ENCODE results near the gene LASP1.
"Not testable (repeated sequence)": the region's sequence is repeated elsewhere in the genome, so short reads cannot be mapped to it uniquely, and the experiment has no call there.

The LASP1 gene

GRCh38 chr17:38911081-38911730 is 41.3 kb downstream of the LASP1 start:
- peak; percentile 45 for DNase-seq

- DNase-seq, result peak; percentile 22
These were observed 41.8 kb downstream of the LASP1 start for GRCh38 chr17:38911731-38912081.

DNA sequence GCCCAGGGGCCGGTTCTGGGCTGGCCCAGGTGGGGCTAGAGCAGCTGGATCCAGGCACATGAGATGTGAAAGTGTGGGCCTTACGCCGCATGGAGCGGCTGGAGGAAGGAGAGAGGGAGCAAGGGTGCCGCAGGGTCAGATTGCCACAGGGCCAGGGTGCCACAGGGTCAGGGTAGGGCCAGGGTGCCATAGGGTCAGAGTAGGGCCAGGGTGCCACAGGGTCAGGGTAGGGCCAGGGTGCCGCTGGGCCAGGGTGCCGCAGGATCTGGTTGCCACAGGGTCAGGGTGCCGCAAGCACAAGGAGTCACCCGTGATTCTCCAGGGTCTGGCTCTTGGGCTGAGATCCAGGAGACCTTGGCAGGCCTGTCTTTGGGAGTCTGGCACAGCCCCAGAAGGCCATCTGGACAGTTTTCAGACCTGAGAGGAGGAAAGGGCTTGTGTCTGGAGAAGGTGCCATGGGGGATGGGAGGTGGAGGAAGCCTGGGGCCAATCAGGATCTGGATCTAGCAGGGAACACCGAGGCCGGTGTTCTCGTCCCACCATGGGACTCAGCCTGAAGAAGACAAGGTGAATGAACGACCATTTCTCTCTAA is 42.5 kb downstream of the LASP1 start:
- DNase-seq, result peak; percentile 41

DNA sequence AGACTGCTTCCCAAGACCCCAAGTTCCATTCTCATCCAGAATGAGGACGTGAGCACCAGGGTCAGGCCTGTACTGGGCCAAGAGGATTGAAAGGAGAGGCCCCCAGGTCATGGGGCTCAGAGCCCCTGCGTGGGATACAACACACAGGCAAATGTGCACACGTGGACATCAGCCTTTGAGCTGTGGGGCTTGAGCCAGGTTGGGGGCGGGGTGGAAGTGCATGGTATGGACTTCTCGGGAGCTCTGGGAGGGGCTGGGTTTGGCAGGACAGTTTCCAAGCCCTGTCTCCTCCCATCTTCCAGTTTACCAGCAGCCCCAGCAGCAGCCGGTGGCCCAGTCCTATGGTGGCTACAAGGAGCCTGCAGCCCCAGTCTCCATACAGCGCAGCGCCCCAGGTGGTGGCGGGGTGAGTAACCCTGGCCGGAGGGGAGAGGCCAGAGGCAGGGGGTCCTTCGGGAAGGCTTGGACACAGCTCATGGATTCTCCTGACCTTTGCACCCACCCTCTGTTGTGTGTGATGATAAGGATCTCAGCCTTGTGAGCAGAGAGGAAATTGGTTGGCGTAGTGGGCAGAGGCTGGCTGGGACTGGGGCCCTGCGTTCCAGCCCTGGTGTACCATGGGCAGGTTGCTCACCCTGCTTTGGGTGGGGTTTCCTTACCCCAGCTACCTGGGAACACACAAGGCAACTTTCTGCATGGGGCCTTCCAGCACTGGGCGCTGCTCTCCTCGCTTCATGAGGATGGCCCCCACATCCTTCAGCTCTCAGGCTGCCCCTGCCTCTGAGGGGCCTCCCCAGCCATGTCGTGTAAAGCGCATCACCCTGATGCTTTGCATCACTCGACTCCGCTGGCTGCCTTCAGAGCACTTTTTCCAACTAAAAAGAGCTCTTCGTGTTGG is 45.1 kb downstream of the LASP1 start:
- peak; percentile 76 for DNase-seq

- peak; percentile 54 for DNase-seq
These were observed 45.8 kb downstream of the LASP1 start for GRCh38 chr17:38915639-38915995.

DNA sequence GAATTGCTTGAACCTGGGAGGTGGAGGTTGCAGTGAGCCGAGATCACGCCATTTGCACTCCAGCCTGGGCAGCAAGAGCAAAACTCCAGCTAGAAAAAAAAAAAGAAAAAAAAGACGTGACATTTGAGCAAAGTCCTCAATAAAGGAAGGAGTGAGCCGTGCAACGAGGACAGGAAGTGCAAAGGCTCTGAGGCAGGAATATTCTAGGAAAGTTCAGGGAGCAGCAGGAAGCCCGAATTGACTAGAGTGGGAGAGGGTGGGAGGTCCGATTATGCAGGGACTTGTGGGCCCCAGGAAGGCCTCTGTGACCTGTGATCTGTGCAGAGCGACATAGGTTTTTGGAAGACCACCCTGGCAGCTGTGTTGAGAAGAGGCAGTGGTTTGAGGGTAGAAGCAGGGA is 46.9 kb downstream of the LASP1 start:
- peak; percentile 45 for DNase-seq

DNA sequence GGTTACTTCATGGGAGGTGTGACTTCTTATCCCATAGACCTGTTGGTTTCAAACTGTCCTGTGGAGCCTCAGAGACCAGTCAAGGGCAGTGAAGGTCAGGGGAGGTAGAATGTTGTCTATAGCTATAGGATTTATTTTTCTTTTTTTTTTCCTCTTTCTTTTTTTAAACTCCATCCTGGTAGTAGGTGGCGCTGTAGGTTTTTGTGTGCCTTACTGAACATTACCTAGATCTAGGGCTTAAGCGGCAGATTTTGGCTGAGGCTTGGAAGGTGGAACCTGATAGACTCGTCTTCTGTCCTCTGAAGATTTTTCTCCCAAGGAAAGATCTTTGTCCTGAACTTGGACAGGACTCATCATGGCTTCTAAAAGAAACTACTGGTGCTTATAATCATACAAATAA is 47.4 kb downstream of the LASP1 start:
- DNase-seq, result peak; percentile 32

DNA sequence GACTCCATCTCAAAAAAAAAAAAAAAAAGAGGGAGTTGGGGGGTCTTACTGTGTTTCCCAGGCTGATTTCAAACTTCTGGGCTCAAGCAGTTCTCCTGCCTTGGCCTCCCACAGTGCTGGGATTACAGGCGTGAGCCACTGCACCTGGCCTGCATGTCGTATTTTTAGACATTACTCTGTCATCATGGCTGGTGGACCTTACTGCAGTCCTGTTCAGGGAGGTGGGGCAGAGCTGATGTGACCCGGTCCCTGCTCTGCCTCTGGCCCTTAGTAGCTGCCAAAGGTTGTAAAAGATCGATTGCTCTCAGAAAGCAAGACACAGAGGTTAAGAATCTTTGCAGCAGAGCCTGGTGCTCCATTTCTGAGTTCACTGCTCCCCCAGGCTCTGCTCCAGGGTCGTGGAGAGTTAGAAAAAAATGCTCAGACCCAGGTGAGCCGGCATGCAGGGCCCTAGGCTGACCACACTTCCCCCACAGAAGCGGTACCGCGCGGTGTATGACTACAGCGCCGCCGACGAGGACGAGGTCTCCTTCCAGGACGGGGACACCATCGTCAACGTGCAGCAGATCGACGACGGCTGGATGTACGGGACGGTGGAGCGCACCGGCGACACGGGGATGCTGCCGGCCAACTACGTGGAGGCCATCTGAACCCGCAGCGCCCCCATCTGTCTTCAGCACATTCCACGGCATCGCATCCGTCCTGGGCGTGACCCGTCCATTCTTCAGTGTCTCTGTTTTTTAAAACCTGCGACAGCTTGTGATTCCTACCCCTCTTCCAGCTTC is 48.5 kb downstream of the LASP1 start:
- peak; percentile 61 for DNase-seq

- no peak for DNase-seq
These were observed 49.1 kb downstream of the LASP1 start for GRCh38 chr17:38918916-38919315.

GRCh38 chr17:38919316-38920078 is 49.6 kb downstream of the LASP1 start:
- DNase-seq, result peak; percentile 42

DNA sequence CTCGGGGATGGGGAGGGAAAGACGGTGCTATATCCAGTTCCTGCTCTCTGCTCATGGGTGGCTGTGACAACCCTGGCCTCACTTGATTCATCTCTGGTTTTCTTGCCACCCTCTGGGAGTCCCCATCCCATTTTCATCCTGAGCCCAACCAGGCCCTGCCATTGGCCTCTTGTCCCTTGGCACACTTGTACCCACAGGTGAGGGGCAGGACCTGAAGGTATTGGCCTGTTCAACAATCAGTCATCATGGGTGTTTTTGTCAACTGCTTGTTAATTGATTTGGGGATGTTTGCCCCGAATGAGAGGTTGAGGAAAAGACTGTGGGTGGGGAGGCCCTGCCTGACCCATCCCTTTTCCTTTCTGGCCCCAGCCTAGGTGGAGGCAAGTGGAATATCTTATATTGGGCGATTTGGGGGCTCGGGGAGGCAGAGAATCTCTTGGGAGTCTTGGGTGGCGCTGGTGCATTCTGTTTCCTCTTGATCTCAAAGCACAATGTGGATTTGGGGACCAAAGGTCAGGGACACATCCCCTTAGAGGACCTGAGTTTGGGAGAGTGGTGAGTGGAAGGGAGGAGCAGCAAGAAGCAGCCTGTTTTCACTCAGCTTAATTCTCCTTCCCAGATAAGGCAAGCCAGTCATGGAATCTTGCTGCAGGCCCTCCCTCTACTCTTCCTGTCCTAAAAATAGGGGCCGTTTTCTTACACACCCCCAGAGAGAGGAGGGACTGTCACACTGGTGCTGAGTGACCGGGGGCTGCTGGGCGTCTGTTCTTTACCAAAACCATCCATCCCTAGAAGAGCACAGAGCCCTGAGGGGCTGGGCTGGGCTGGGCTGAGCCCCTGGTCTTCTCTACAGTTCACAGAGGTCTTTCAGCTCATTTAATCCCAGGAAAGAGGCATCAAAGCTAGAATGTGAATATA is 50.8 kb downstream of the LASP1 start:
- peak; percentile 49 for DNase-seq

DNA sequence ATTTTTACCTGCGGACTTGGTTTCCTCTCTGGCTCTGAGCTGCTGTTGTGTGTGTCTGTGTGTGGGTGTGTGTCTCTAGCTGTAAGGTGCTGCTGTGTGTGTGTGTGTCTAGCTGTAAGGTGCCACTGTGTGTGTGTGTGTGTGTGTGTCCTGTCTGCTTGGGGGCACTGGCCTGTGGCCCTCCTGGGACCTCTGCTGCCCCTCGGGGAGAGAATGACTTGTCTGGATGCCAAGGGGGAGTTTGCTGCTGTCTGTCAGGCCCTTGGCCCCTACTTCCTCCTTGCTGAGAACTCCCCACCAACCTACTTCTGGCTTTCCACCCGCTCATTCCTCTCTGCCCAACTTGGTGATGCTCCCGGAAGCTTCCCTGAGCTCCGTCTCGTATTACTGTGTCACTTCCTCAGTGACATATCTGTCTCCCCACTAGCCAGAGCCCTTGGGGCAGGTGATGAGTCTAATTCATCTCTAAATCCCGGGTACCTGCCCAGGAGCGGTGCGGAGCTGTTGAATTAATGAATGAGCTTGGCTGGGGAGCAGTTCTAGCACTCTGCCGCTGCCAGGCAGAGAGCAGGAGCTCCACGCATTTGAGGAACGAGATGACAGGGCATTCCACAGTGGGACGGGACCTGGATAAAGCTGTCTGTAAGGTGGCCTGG is 52.0 kb downstream of the LASP1 start:
- peak; percentile 57 for DNase-seq

DNA sequence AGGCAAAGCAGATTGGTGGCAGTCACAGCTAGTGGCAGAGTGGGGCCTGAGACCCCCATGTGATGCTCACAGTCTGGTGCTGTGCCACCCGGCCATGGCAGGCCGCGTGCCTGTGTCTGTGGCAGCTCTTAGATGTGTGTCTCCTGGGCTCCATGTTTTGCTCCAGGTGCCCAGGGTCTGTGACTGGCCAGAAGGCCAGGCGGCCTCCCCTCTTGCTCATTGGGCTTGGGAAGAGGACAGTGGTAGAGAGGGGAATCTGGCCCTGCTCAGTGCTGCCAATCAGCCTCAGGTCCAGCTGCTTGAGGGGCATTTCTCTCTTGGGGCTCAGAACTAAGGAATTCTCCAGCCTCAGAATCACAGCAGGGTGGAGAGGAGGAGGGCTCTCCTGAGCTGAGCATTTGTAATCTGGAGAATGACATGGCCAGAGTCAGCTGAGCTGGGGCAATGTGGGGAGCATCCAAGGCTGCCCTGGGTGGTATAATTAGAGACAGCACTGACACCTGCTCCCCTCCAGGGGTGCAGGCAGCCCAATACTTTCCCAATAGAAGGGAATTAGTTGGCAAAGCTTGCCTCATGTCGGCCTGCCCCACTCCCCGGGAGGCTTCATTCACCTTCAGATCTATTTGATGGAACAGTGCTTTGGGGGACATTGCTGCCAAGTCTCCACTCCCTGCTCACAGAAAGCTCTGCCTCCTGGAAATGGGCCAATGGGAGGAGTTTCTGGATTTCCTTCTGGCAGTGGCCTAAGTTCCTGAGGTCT is 52.9 kb downstream of the LASP1 start:
- peak; percentile 60 for DNase-seq

GRCh38 chr17:38925263-38925995 is 55.6 kb downstream of the LASP1 start, which contains the start of gene LASP1NB:
Gene LASP1NB, plus strand, starts transcription at chr17:38925614.
- DNase-seq, result peak; percentile 72

GRCh38 chr17:38926293-38927070 is 56.6 kb downstream of the LASP1 start:
- DNase-seq, result no peak

DNA sequence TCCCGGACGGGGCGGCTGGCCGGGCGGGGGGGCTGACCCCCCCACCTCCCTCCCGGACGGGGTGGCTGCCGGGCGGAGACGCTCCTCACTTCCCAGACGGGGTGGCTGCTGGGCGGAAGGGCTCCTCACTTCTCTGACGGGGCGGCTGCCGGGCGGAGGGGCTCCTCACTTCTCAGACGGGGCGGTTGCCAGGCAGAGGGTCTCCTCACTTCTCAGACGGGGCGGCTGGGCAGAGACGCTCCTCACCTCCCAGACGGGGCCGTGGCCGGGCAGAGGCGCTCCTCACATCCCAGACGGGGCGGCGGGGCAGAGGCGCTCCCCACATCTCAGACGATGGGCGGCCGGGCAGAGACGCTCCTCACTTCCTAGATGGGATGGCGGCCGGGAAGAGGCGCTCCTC is 60.9 kb downstream of the LASP1 start:
- DNase-seq, result not testable (repeated sequence)

- not testable (repeated sequence) for DNase-seq
These were observed 64.1 kb downstream of the LASP1 start for GRCh38 chr17:38933962-38934361.

DNA sequence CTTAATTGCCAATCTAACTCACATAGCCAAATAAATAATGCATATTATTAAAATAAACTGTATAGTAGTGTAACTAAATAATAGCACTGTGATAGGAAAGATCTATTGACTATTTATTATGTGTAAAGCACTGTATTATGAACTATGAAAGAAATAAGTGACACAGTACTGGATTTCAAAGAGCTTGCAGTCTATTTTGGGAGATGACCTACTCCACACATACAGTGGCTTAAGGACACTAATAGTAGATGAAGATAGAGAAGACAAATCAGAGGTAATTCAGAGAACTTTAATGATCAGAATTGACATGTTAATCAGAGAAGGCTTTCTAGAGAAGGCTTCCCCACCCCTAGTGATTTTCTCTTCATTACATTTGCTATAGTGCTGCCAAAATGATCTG is 70.1 kb downstream of the LASP1 start:
- DNase-seq, result no peak
